GM13977 (cell line): ENCODE measurements around the gene DYRK1A.

Experiments
- DNase-seq: peaks from one replicate; pipeline ENCODE4 v3.0.0; 2012; ENCODE audit warnings: low spot score
- CTCF ChIP-seq: IDR thresholded peaks from 2 replicates; pipeline ENCODE4 v1.5.1; 2012; ENCODE audit warnings: mild to moderate bottlenecking, control low read depth; ENCODE audit not compliant: insufficient read depth; ENCODE audit errors: extremely low read depth, missing control alignments
- in situ Hi-C: fragments of 300-500 bp; cut with MboI; formaldehyde crosslinking; loops from one replicate; pipeline ENCODE4 v1.12.0; 2022; ENCODE audit warnings: low sequenced_read_pairs, low pct_unique_long_range_greater_than_20kb, mixed read lengths, inconsistent platforms; ENCODE audit not compliant: unreplicated experiment

DYRK1A gene

GRCh38 chr21:37566790-37567615 lies 200.4 kb downstream of the DYRK1A start:
- DNase-seq: no peak
- in situ Hi-C loops: no loop called here
- TF ChIP-seq CTCF: no peak

- TF ChIP-seq CTCF: no peak
- DNase-seq: no peak
- in situ Hi-C loops: no loop called here
Measured at GRCh38 chr21:37568415-37568814, 201.8 kb downstream of the DYRK1A start.

- no peak for TF ChIP-seq CTCF
- no peak for DNase-seq
- in situ Hi-C loops: no loop called here
Measured at GRCh38 chr21:37568916-37569315, 202.3 kb downstream of the DYRK1A start.

GRCh38 chr21:37571442-37571841 lies 204.9 kb downstream of the DYRK1A start:
- in situ Hi-C loops: no loop called here
- TF ChIP-seq CTCF: no peak
- no peak for DNase-seq

- DNase-seq: no peak
- in situ Hi-C loops: no loop called here
- no peak for TF ChIP-seq CTCF
Measured at GRCh38 chr21:37574316-37574715, 207.7 kb downstream of the DYRK1A start.

- in situ Hi-C loops: no loop called here
- DNase-seq: no peak
- TF ChIP-seq CTCF: no peak
Measured at GRCh38 chr21:37574751-37575150, 208.2 kb downstream of the DYRK1A start.
